C4-2B (cell line): ENCODE data around the gene ATP23.

Source experiments
- H3K27ac ChIP-seq: fragments of 450-650 bp; 2 replicates; pipeline ENCODE4 v1.5.1; 2017
- CTCF ChIP-seq: fragments of 450-650 bp; conservative IDR thresholded peaks from 2 replicates; pipeline ENCODE4 v1.5.1; 2017; ENCODE audit warnings: mild to moderate bottlenecking
- ZFX ChIP-seq: fragments of 450-650 bp; IDR thresholded peaks from 2 replicates; pipeline ENCODE4 v1.6.1; 2017

ATP23 gene

GRCh38 chr12:57941165-57941894 is at the start of gene ATP23:
TSS of gene ATP23 (plus strand) at chr12:57941567. CDS start at chr12:57941702, 135 bp downstream.
- H3K27ac ChIP-seq, result peak within 1 kb of the TSS; percentile 86
- TF ChIP-seq ZFX (no peak), CTCF (no peak)

- no peak overlapping the region for H3K27ac ChIP-seq
- TF ChIP-seq CTCF (no peak), ZFX (no peak)
Observed at GRCh38 chr12:57892232-57892972, 49.0 kb upstream of the ATP23 start.

GRCh38 chr12:57893431-57894353 is 47.7 kb upstream of the ATP23 start:
- no peak for TF ChIP-seq CTCF
- TF ChIP-seq ZFX, result no peak
- 0 out of 2 replicates have a peak overlapping the region, but pooled peaks have one; percentile 1 for H3K27ac ChIP-seq

GRCh38 chr12:57894399-57895292 is 46.7 kb upstream of the ATP23 start:
- H3K27ac ChIP-seq, result no peak overlapping the region
- TF ChIP-seq ZFX (no peak), CTCF (no peak)

- no peak overlapping the region for H3K27ac ChIP-seq
- TF ChIP-seq CTCF (no peak), ZFX (no peak)
Observed at GRCh38 chr12:57895389-57896114, 45.8 kb upstream of the ATP23 start.

- TF ChIP-seq ZFX, result no peak
- TF ChIP-seq CTCF, result no peak
- peak overlapping the region; percentile 50 for H3K27ac ChIP-seq
Observed at GRCh38 chr12:57896115-57896433, 45.3 kb upstream of the ATP23 start.
